K562 (cell line): ENCODE results near the gene CELSR1.

Source experiments
- DPF2 ChIP-seq: fragments of 450-650 bp; IDR thresholded peaks from 2 replicates; pipeline ENCODE4 v1.6.1; 2016
- EP300 ChIP-seq: IDR thresholded peaks from 2 replicates; pipeline ENCODE4 v1.6.1; 2012; ENCODE audit warnings: low read length, improper control_type of control experiment
- FOSL1 ChIP-seq: fragments of 200-800 bp; sonication (Bioruptor generic); conservative IDR thresholded peaks from 2 replicates; pipeline ENCODE4 v1.6.1; 2016; ENCODE audit warnings: missing genetic modification characterization, missing compliant biosample characterization
- FOXA1 ChIP-seq: fragments of 450-650 bp; IDR thresholded peaks from 2 replicates; pipeline ENCODE4 v1.6.1; 2016; ENCODE audit warnings: mild to moderate bottlenecking, borderline replicate concordance
- GATA2 ChIP-seq: sonication (generic); formaldehyde crosslinking; IDR thresholded peaks from 2 replicates; pipeline ENCODE4 v1.4.0; 2020; ENCODE audit warnings: mild to moderate bottlenecking, missing genetic modification reagents
- HDAC2 ChIP-seq: fragments of 450-650 bp; IDR thresholded peaks from 2 replicates; pipeline ENCODE4 v1.6.1; 2016; ENCODE audit warnings: mild to moderate bottlenecking
- SIN3A ChIP-seq, 2 experiments: fragments of 150-350 bp in 1 of 2; IDR thresholded peaks; 2 replicates each; pipeline ENCODE4 v1.6.1; 2011 to 2016; ENCODE audit warnings: borderline replicate concordance in 2 of 2, low read depth in 2 of 2, low read length in 2 of 2, mild to moderate bottlenecking in 2 of 2, moderate library complexity in 2 of 2; ENCODE audit not compliant: control insufficient read depth in 1 of 2
- TF ChIP-seq, protein P1 (sequence below): fragments of 250-450 bp; sonication (Bioruptor Pico); IDR thresholded peaks from 2 replicates; pipeline ENCODE4 v1.5.0; 2021
- TF ChIP-seq, protein P2 (sequence below), 2 experiments: fragments of 450-650 bp in 1 of 2; IDR thresholded peaks; 2 replicates each; pipeline ENCODE4 v1.6.1; 2011 to 2017; ENCODE audit warnings: low read depth in 2 of 2, antibody characterized with exemption in 1 of 2, borderline replicate concordance in 1 of 2, low read length in 1 of 2, mild to moderate bottlenecking in 1 of 2, mixed read lengths in 1 of 2; ENCODE audit not compliant: control insufficient read depth in 1 of 2

DNA sequence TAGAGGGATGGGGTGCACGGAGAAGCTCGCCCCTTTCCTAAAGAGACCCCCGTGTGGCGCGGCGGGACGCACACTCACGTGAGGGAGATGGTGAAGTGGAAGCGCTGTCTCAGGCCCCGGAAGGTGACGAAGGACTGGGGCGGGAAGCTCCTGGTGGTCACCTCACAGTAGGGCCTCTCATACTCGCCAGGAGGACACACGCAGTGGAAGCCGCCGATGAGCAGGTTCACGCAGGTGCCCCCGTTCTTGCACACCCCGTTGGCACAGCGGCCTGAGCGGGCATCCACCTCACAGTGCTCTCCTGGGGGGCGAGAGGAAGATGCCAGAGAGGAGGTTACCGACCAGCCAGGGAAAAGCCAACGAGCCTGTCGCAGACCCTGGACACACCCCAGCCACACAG is 98.3 kb downstream of the CELSR1 start:
- no peak for TF ChIP-seq FOSL1 (tag)
- no peak for TF ChIP-seq FOXA1
- TF ChIP-seq, protein P1, sequence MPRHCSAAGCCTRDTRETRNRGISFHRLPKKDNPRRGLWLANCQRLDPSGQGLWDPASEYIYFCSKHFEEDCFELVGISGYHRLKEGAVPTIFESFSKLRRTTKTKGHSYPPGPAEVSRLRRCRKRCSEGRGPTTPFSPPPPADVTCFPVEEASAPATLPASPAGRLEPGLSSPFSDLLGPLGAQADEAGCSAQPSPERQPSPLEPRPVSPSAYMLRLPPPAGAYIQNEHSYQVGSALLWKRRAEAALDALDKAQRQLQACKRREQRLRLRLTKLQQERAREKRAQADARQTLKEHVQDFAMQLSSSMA: no peak
- no peak for TF ChIP-seq EP300
- TF ChIP-seq, protein P2, sequence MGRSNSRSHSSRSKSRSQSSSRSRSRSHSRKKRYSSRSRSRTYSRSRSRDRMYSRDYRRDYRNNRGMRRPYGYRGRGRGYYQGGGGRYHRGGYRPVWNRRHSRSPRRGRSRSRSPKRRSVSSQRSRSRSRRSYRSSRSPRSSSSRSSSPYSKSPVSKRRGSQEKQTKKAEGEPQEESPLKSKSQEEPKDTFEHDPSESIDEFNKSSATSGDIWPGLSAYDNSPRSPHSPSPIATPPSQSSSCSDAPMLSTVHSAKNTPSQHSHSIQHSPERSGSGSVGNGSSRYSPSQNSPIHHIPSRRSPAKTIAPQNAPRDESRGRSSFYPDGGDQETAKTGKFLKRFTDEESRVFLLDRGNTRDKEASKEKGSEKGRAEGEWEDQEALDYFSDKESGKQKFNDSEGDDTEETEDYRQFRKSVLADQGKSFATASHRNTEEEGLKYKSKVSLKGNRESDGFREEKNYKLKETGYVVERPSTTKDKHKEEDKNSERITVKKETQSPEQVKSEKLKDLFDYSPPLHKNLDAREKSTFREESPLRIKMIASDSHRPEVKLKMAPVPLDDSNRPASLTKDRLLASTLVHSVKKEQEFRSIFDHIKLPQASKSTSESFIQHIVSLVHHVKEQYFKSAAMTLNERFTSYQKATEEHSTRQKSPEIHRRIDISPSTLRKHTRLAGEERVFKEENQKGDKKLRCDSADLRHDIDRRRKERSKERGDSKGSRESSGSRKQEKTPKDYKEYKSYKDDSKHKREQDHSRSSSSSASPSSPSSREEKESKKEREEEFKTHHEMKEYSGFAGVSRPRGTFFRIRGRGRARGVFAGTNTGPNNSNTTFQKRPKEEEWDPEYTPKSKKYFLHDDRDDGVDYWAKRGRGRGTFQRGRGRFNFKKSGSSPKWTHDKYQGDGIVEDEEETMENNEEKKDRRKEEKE (IDR thresholded peaks at IDR 0.05; ENCODE audit: borderline replicate concordance in 1 of 2, control insufficient read depth in 1 of 2, low read depth in 2 of 2, low read length in 1 of 2): no peak
- no peak for TF ChIP-seq SIN3A (IDR thresholded peaks at IDR 0.05; ENCODE audit: borderline replicate concordance in 2 of 2, control insufficient read depth in 1 of 2, low read depth in 2 of 2, low read length in 2 of 2)
- no peak for TF ChIP-seq HDAC2
- TF ChIP-seq DPF2: no peak
- TF ChIP-seq GATA2 (CRISPR knock-in tag): no peak
